NCI-H2171 treated with DMSO at 0.1 percent for 48 hours (cell line): ENCODE measurements around the gene RBBP9.
"Not testable (repeated sequence)": the region's sequence is repeated elsewhere in the genome, so short reads cannot be mapped to it uniquely, and the experiment has no call there.

Experiments used
- DNase-seq: peaks from one replicate; lab custom pipeline; 2025; lab: John Stamatoyannopoulos, UW

RBBP9 gene

GRCh38 chr20:18504479-18505060, 7.5 kb upstream of the RBBP9 start:
- DNase-seq, result no peak

- not testable (repeated sequence) for DNase-seq
Measured at GRCh38 chr20:18501672-18502071, 4.6 kb upstream of the RBBP9 start.

GRCh38 chr20:18497603-18498002, 578 bp upstream of the RBBP9 start:
- no peak for DNase-seq

GRCh38 chr20:18496042-18496441, 983 bp downstream of the RBBP9 start:
- DNase-seq, result no peak

- no peak for DNase-seq
Measured at GRCh38 chr20:18488301-18488700, 8.7 kb downstream of the RBBP9 start.

GRCh38 chr20:18481596-18481995, 15.4 kb downstream of the RBBP9 start:
- no peak for DNase-seq

- DNase-seq, result no peak
Measured at GRCh38 chr20:18477821-18478220, 19.2 kb downstream of the RBBP9 start.

- DNase-seq, result no peak
Measured at GRCh38 chr20:18477218-18477617, 19.8 kb downstream of the RBBP9 start.

- DNase-seq, result peak; percentile 99
Measured at GRCh38 chr20:18466894-18467730, 29.9 kb downstream of the RBBP9 start, which contains the start of the genes DZANK1 and POLR3F. TSS of gene DZANK1 (minus strand) at chr20:18467030. CDS start at chr20:18465358, 1,672 bp downstream. TSS of gene POLR3F (plus strand) at chr20:18467390. CDS start at chr20:18467507, 117 bp downstream.

GRCh38 chr20:18466574-18466893, 30.5 kb downstream of the RBBP9 start:
- DNase-seq, result no peak

- DNase-seq, result no peak
Measured at GRCh38 chr20:18465536-18466200, 31.4 kb downstream of the RBBP9 start.

GRCh38 chr20:18456600-18456999, 40.4 kb downstream of the RBBP9 start:
- no peak for DNase-seq

GRCh38 chr20:18443886-18444285, 53.1 kb downstream of the RBBP9 start:
- peak; percentile 63 for DNase-seq

GRCh38 chr20:18440403-18440802, 56.6 kb downstream of the RBBP9 start:
- DNase-seq, result no peak

GRCh38 chr20:18436847-18437246, 60.2 kb downstream of the RBBP9 start:
- no peak for DNase-seq
